ENCODE results near the gene AGAP6.
"Not testable (repeated sequence)": the region's sequence is repeated elsewhere in the genome, so short reads cannot be mapped to it uniquely, and the experiment has no call there.

Gene AGAP6

DNA sequence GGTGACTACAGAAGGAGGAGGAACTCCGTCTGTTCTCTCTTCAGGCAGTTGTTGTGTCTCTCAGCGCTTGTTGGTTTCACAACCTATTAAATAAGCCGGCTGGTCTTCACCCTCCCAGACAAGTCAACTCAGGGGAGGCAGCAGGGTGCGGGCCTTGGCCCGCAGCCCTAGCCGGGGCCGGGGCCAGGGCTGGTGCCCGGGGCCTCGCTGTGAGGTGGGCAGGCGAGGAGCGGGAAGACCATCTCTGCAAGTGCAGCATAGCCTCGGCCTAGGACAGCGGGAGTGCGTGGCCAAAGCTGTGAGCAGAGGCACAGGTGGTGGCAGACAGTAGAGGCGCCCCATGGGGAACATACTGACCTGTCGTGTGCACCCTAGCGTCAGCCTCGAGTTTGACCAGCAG, at the start of gene AGAP6:
AGAP6 (plus strand) TSS at position 31 of the 400 bp plus-strand sequence; CDS start at position 341, 310 bp downstream.
- DNase-seq, result not testable (repeated sequence)

DNA sequence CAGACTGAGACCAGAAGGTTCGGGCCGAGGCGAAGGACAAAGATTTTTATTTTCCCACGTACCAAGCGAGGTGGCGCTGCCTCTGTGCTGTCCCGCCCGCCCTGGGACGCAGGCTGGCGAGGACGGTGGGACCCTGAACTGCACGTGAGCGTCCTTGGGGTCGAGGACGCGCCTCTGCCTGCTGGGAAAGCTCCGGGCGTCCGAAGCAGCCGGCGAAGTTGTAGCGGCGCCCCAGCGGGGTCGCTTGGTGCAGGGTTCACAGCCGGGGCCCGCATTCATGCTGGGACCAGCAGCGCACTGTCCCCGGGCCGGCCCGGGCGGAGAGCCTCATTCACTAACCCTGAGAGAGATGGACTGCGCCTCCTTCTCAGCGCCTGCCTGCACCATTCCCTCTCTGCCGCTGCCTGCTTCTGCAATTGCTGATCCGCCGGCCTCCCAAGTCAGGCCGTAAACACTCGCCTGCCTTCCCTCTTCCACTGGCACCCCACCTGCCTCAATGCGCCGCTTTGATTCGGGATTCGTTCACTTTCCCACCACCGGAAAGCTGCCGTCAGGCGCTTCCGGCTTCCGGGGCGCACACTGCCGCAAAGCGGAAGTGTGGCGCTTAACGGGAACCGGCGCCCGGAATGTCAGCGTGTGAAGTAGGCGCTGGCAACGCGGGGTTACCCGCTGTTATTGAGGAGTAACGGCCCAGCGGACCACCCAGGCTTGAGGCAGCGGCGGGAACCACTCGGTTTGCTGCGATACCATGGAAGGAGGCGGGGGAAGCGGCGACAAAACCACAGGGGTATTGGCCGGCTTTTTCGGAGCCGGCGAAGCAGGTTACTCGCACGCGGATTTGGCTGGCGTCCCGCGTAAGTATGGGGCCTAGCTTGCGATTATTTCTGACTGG, 46.5 kb upstream of the AGAP6 start, which contains the start of the genes PARG and TIMM23B:
PARG (minus strand) TSS at position 581 of the 892 bp plus-strand sequence; CDS start at position 279, 302 bp downstream.
TIMM23B (plus strand) TSS at position 607 of the 892 bp plus-strand sequence; CDS start at position 749, 142 bp downstream.
- DNase-seq, result peak; percentile 50

- DNase-seq, result not testable (repeated sequence)
These were observed 45.9 kb upstream of the AGAP6 start for GRCh38 chr10:49942339-49942705.

- not testable (repeated sequence) for DNase-seq
These were observed 44.6 kb upstream of the AGAP6 start for GRCh38 chr10:49943607-49944006.

DNA sequence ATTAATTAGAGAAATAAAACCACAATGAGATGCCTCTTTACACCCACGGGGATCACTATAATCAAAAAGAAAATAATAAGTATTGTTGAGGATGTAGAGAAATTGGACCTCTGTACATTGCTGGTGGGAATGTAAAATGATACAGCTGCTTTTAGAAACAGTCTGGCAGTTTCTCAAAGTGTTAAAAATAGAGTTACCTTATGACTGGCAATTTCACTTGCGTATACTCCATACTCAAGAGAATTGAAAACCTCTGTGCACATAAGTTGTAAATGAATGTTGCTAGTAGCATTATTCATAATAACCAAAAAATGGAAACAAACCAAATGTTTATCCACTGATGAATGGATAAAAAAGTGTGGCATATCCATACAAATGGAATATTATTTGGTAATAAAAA, 40.1 kb upstream of the AGAP6 start:
- DNase-seq, result not testable (repeated sequence)

DNA sequence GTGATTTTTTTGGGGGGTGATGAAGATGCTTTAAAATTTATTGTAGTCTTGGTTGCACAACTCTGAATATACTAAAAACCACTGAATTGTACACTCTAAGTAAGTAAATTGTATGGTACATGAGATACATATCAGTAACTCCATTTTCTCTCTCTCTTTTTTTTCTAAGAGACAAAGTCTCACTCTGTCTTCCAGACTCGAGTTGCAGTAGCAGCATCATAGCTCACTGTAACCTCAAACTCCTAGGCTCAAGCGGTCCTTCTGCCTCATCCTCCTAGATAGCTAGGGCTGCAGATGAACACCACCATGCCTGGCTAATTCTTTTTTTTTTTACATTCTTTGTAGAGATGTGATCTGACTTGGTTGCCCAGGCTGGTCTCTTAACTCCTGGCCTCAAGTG, 39.5 kb upstream of the AGAP6 start:
- DNase-seq, result not testable (repeated sequence)

GRCh38 chr10:49952006-49952405, 36.2 kb upstream of the AGAP6 start:
- not testable (repeated sequence) for DNase-seq

- not testable (repeated sequence) for DNase-seq
These were observed 35.1 kb upstream of the AGAP6 start for GRCh38 chr10:49953122-49953521.

GRCh38 chr10:49970331-49970857, 17.8 kb upstream of the AGAP6 start:
- DNase-seq, result not testable (repeated sequence)

DNA sequence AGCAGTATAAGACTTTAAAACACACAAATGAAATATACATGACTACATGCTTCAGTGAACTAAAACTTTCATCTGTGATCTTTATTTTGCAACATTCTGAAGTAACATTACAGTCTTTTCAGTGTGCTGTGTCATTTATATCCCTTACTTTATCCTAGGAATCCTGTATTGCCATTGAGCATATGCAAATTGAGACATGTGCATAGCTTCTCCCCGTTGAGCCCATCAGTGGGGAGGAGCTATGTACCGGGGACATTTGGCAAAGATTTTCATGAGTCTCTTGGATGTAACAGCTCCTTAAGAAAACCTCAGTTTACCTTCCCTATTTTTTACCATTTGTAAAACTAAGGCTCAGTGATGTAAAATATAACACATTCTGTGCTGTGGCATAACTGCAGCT, 16.7 kb upstream of the AGAP6 start:
- DNase-seq, result not testable (repeated sequence)

- not testable (repeated sequence) for DNase-seq
These were observed 16.1 kb upstream of the AGAP6 start for GRCh38 chr10:49972094-49972493.

DNA sequence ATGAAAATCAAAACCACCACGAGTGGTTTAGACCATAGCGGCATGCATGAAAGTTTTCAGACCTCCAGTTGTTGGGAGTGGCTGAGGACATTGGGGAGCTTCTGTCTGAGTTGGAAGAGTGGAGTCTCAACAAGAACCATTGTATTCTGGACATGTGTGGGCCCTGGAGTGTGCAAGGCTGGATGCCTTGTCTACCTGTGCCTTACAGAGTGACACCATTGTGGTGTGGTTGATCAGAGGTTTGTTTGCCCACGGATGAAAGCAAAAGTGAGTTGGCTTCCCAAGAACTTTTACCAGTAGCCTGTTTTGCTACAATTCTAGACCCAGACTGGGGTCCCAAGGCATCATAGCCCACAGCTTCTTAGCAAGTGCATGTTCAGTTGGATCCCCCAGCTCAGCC, 10.4 kb upstream of the AGAP6 start:
- DNase-seq, result not testable (repeated sequence)

DNA sequence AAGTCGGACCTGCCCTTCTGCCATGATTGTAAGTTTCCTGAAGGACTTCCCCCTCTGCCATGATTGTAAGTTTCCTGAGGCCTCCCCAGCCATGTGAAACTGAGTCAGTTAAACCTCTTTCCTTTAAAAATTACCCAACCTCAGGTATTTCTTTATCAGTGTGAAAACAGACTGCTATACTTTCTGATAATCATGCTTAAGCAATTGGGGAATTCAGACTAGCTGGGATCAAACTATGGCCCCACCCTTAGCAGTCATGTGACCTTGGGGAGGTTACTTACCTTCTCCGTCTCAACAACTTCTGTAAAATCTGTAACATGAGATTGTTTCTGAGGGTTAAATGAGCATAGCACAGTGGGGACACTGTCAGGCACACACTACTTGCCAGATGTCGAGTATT, 999 bp upstream of the AGAP6 start:
- DNase-seq, result not testable (repeated sequence)

DNA sequence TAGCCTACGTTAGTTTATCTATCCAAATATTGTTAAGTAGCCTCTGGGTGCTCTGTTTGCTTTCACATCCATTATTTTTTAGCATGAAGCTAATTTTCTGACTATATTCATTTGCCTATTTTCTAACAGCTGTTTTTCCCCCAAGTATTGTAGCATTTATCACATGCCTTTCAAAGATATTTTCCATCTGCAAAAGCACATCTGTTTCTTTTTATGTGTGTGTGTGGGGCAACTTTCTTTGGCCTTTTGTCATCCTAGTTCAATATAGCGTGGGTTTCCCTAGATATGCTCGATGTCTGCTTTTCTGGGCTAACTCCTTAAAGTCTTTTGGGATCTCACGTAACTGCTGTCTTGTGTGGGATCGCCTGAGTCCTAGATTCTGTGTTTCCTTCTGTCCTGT, 7.1 kb downstream of the AGAP6 start:
- not testable (repeated sequence) for DNase-seq

DNA sequence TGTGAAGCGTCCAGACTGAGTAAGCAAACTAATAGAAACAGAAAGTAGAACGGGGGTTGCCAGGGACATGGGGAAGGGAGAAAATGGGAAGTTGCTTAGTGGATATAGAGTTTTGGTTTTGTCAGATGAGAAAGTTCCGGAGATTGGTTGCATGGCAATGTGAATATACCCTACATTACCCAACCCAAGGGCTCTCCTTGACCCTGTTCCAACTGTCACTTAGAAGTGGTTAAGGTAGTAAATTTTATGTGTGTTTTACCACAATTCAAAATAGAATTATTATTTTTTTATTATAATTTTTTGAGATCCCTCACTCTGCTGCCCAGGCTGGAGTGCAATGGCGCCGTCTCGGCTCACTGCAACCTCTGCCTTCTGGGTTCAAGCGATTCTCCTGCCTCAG, 25.8 kb downstream of the AGAP6 start:
- not testable (repeated sequence) for DNase-seq

- DNase-seq, result not testable (repeated sequence)
These were observed 27.5 kb downstream of the AGAP6 start for GRCh38 chr10:50015596-50016220.

GRCh38 chr10:50016926-50017325, 28.7 kb downstream of the AGAP6 start:
- DNase-seq, result not testable (repeated sequence)

DNA sequence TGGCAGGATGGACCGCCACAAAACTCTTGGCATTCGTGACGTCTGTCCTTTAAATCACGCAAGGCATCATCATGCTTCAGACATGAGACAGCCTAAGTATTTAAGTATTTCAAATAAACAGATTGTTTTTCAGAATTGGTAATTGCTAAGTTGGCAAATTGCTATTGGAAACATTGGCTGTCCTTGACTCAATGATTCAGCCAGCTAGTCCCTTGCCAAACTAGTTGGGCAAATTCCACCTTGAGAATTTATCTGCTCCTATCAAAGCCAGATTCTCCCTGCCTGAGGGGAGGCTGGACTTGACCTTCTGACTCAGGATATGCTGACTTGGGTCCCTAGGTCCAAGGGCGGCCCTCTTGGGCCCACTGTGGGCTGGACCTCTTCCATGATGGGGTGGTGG, 29.4 kb downstream of the AGAP6 start:
- DNase-seq, result not testable (repeated sequence)

DNA sequence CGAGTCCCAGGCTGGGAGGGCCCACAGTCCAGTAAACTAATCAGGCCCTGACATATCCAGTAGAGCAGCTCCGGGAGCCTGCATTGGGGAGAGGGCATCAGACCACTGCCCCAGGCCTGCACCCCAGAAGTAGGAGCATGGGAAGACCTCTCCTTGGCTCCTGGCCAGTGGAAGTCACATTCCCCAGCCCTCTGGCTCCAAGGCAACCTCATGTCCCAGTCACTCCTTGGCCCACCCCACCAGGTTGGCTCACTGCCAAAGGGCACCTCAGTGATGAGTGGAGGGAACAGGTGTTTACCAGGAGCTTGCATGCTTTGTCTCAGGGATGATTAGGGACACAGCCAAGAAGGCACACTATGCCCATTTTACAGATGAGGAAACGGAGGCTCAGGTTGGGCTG, 31.1 kb downstream of the AGAP6 start:
- not testable (repeated sequence) for DNase-seq

DNA sequence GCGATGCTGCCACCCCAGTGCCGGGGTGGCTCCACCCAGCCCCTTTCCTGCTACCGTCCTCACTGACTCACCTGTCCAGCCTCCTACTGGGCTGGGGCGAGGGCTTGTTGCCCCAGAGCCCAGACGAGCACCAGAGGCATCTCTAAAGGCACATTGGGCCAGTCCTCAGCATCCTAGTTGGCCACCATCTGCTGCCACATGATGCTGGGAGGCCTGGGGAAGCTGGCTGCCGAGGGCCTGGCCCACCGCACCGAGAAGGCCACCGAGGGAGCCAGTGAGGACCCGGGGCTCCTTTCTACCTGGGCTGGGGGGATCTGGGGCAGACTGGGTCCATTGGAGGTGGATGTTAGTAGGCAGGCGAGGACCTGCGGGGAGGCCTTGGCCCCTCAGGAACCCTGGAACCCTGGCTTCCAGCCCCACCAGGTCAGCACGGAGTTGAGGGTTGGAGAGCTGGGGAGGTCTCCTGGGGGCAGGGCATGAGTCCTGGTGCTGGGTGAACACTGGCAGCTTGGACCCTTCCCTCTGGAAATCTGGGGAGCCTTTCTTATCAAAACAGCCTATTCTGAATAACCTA, 32.3 kb downstream of the AGAP6 start:
- DNase-seq, result not testable (repeated sequence)

- no peak for DNase-seq
These were observed 33.4 kb downstream of the AGAP6 start for GRCh38 chr10:50021646-50022045.

DNA sequence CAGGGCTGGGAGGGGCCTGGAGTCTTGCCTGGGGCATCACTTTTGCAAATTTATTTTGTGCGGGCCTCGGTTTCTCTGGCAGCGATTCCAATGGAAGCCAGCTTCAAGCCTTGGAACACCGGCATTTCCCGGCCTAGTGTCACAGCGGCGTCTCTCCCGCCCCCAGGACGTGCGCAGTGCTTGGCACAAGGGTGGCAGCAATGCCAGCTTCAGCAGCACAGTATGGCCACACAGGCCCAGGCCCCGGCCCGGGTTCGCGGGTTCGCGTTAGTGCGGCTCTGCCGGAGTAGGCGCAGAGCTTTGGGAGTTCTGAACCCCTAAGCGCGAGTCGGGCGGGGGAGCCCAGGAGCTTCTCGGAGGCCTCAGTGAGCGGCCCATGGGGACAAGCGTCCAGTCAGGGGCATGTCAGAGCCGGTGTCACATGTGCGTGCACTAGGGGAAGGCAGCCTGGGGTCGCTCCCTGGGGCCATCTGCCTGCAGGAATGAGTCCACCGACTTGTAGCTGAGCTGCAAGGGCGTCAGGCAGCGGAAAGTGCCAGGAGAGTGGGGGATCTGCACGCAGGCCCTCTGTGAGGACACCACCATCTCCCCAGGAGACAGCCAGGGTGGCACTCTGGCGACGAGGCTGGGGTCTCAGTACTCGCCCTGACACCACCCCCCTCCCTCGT, 36.6 kb downstream of the AGAP6 start:
- DNase-seq, result not testable (repeated sequence)

DNA sequence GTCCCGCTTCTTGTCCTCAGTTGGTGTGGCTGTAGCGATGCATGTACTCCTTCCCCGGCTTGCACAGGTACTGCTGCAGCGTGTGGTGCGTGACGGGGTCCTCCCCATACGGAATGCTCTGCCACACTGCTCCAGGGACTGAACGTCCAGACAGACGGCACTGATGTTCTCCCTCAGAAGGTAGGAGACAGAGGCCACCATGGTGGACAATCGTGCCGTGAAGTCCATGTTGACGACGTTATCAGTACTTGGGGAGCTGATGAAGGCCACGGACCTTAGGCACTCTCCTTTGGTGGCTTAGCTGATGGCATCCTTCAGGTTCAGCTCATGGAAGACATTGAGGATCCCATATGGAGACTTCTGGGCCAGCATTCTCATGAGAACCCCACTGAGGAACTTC, 37.4 kb downstream of the AGAP6 start:
- no peak for DNase-seq

All from NCI-H1436 (cell line).